Activated T-cell treated with anti-CD3 and anti-CD28 coated beads for 24 hours (primary cell): ENCODE data around the gene ATE1.

Source experiments
- DNase-seq: peaks from one replicate; pipeline ENCODE4 v3.0.0-alpha.2; 2020; ENCODE audit warnings: low read depth

The ATE1 gene

GRCh38 chr10:121865554-121865953 is 62.3 kb downstream of the ATE1 start:
- DNase-seq, result no peak

GRCh38 chr10:121864653-121865052 is 63.2 kb downstream of the ATE1 start:
- no peak for DNase-seq

GRCh38 chr10:121864168-121864567 is 63.7 kb downstream of the ATE1 start:
- DNase-seq, result no peak

- no peak for DNase-seq
Measured at GRCh38 chr10:121862649-121863048, 65.2 kb downstream of the ATE1 start.

- DNase-seq, result no peak
Measured at GRCh38 chr10:121862042-121862441, 65.8 kb downstream of the ATE1 start.

- DNase-seq, result no peak
Measured at GRCh38 chr10:121860810-121861209, 67.0 kb downstream of the ATE1 start.

GRCh38 chr10:121854809-121855445 is 72.9 kb downstream of the ATE1 start:
- no peak for DNase-seq

GRCh38 chr10:121853950-121854349 is 73.9 kb downstream of the ATE1 start:
- DNase-seq, result no peak

- DNase-seq, result no peak
Measured at GRCh38 chr10:121851786-121852185, 76.0 kb downstream of the ATE1 start.

GRCh38 chr10:121848082-121848481 is 79.7 kb downstream of the ATE1 start:
- no peak for DNase-seq

- DNase-seq, result no peak
Measured at GRCh38 chr10:121846555-121846954, 81.3 kb downstream of the ATE1 start.

GRCh38 chr10:121845044-121845784 is 82.6 kb downstream of the ATE1 start:
- DNase-seq, result no peak

GRCh38 chr10:121844537-121844936 is 83.3 kb downstream of the ATE1 start:
- DNase-seq, result no peak

- DNase-seq, result no peak
Measured at GRCh38 chr10:121843379-121843778, 84.5 kb downstream of the ATE1 start.

GRCh38 chr10:121841862-121842261 is 86.0 kb downstream of the ATE1 start:
- no peak for DNase-seq

GRCh38 chr10:121838931-121839330 is 88.9 kb downstream of the ATE1 start:
- DNase-seq, result no peak

- DNase-seq, result no peak
Measured at GRCh38 chr10:121838149-121838548, 89.7 kb downstream of the ATE1 start.

- no peak for DNase-seq
Measured at GRCh38 chr10:121836171-121836570, 91.7 kb downstream of the ATE1 start.

GRCh38 chr10:121835376-121835775 is 92.5 kb downstream of the ATE1 start:
- DNase-seq, result no peak

- no peak for DNase-seq
Measured at GRCh38 chr10:121834757-121835156, 93.1 kb downstream of the ATE1 start.

- DNase-seq, result no peak
Measured at GRCh38 chr10:121833387-121833786, 94.4 kb downstream of the ATE1 start.

GRCh38 chr10:121832647-121833046 is 95.2 kb downstream of the ATE1 start:
- DNase-seq, result no peak

- no peak for DNase-seq
Measured at GRCh38 chr10:121831777-121832176, 96.1 kb downstream of the ATE1 start.

GRCh38 chr10:121831237-121831636 is 96.6 kb downstream of the ATE1 start:
- no peak for DNase-seq
